ENCODE results near the gene PBX2. TPM values are rescaled to one million over a fixed set of nuclear protein-coding genes. Genes with fewer than 3 reads are reported as not detected.

PBX2 gene
- total and polyA plus RNA-seq, 12 donors: 25.6 to 55.4 (median 44.1) TPM

GRCh38 chr6:32184084-32184640 lies 5.8 kb downstream of the PBX2 start, which contains the start of gene AGER:
Gene AGER, minus strand, starts transcription at chr6:32184253. Its CDS starts 31 bp downstream, at chr6:32184222.
- H3K36me3 ChIP-seq: peaks cover 0 to 76% (median 26%) of the 10 kb centered on the region in 9 donors
- ATAC-seq (no peak), DNase-seq (no peak)
- H3K27me3 ChIP-seq: no peaks in the 10 kb centered on the region
- TF ChIP-seq CTCF (IDR thresholded peaks at IDR 0.05): no peak
- intact Hi-C loops (cut with DNase I): no loop called here
- 71 to 72% methylated on average over 6 of the region's 6 CpGs for WGBS, 2 donors
- H3K9me3 ChIP-seq: no peaks in the 10 kb centered on the region
- peak within 1 kb of the TSS; percentile 22 to 99 (median 75) for H3K27ac ChIP-seq
- no peak within 1 kb of the TSS for H3K4me3 ChIP-seq
- H3K4me1 ChIP-seq: peaks cover 20 to 97% (median 64%) of the 10 kb centered on the region in 9 donors

DNA sequence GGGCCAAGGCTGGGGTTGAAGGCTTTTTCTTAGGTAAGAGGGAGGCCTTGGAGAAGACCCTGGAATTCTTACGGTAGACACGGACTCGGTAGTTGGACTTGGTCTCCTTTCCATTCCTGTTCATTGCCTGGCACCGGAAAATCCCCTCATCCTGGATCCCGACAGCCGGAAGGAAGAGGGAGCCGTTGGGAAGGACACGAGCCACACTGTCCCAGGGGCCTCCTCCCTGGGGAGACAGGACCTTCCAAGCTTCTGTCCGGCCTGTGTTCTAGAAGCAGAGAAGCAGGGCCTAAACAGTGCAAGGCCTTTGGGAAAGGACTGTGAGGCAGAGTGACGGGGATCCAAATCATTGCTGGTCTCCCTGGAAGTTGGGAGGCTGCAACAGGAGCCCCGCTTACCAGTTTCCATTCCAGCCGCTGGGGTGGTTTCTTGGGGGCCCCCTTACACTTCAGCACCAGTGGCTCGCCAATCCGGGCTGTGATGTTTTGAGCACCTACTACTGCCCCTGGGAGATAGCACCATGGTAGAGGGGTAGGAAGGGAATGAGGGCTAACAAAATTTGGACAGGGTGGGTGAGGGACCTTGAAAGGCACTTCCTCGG lies 6.4 kb downstream of the PBX2 start:
- Histone ChIP-seq H3K9me3 (no peaks in the 10 kb centered on the region), H3K4me1 (peaks cover 18 to 97% (median 65%) of the 10 kb centered on the region in 9 donors), H3K4me3 (no peak overlapping the region), H3K27me3 (no peaks in the 10 kb centered on the region), H3K36me3 (peaks cover 0 to 76% (median 26%) of the 10 kb centered on the region in 9 donors), H3K27ac (peak overlapping the region; percentile 22 to 99 (median 66))
- DNase-seq: peak in 1 of 2 donors; percentile 60
- no peak for TF ChIP-seq CTCF (IDR thresholded peaks at IDR 0.05)
- peak in 1 of 8 donors; percentile 18 for ATAC-seq
- 64 to 71% methylated on average over 15 of the region's 15 CpGs for WGBS, 2 donors
- intact Hi-C loops (cut with DNase I): no loop called here

DNA sequence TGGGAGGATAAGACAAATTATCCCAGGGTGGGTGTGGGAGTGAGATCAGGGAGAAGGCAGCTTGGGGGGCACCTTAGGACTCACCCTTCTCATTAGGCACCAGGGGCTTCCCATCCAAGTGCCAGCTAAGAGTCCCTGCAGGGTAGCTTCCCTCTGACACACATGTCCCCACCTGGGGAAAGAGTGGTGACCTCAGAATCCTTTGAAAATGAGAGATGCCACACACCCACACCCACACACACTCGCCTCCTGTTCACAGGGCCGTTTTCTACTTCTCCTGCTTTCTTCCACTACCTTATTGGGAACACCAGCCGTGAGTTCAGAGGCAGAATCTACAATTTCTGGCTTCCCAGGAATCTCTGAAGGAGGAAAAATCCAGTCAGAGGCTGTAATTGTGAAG lies 7.0 kb downstream of the PBX2 start:
- DNase-seq: no peak
- Histone ChIP-seq H3K9me3 (no peaks in the 10 kb centered on the region), H3K4me1 (peaks cover 16 to 91% (median 60%) of the 10 kb centered on the region in 9 donors), H3K27ac (peak overlapping the region; percentile 22 to 99 (median 66)), H3K36me3 (peaks cover 0 to 72% (median 25%) of the 10 kb centered on the region in 9 donors), H3K4me3 (no peak overlapping the region), H3K27me3 (no peaks in the 10 kb centered on the region)
- intact Hi-C loops (cut with DNase I): no loop called here
- no peak for TF ChIP-seq CTCF (IDR thresholded peaks at IDR 0.05)
- no peak for ATAC-seq
- WGBS, 2 donors: 77 to 90% methylated on average over 3 of the region's 3 CpGs

- ATAC-seq (no peak), DNase-seq (no peak)
- intact Hi-C loops (cut with DNase I): no loop called here
- Histone ChIP-seq H3K4me1 (peaks cover 16 to 87% (median 59%) of the 10 kb centered on the region in 9 donors), H3K27ac (peak overlapping the region in 9 of 10 donors; percentile 19 to 99 (median 57)), H3K4me3 (no peak overlapping the region), H3K9me3 (no peaks in the 10 kb centered on the region), H3K27me3 (no peaks in the 10 kb centered on the region), H3K36me3 (peaks cover 0 to 67% (median 20%) of the 10 kb centered on the region in 9 donors)
- TF ChIP-seq CTCF (IDR thresholded peaks at IDR 0.05): no peak
- 82 to 90% methylated on average over 10 of the region's 10 CpGs for WGBS, 2 donors
Measured at GRCh38 chr6:32182555-32182981, 7.4 kb downstream of the PBX2 start.

Measured in heart right ventricle (tissue), 16 donors.